ENCODE data around the gene RFC3.

Gene RFC3

DNA sequence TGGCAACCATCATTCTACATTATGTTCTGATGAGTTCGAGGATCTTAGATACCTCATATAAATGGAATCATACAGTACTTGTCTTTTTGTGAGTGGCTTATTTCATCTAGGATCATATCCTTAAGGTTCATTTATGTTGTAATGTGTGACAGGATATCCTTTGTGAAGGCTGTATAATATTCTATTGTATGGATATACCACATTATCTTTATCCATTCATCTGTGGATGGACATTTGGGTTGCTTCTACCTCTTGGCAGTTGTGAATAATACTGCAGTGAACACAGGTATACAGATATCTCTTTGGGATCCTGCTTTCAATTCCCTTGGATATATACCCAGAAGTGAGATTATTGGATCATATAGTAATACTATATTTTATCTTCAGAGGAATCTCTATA is 33.2 kb upstream of the RFC3 start:
- H3K36me3 ChIP-seq (ENCODE audit: insufficient read depth, insufficient read length, low read length), result no peaks in the 10 kb centered on the region
- no peak overlapping the region for H3K4me3 ChIP-seq (ENCODE audit: insufficient read length, low read depth)
- no peaks in the 10 kb centered on the region for H3K4me1 ChIP-seq (ENCODE audit: insufficient read depth, insufficient read length)
- peaks cover 9% of the 10 kb centered on the region; the same call in 1 of the 2 replicates for H3K9me3 ChIP-seq (ENCODE audit: insufficient read depth, low read length)
- no peaks in the 10 kb centered on the region for H3K27me3 ChIP-seq (ENCODE audit: insufficient read depth, insufficient read length)
- no peak for DNase-seq (ENCODE audit: low read depth, low spot score)
- TF ChIP-seq SUZ12 (IDR thresholded peaks at IDR 0.05; ENCODE audit: extremely low read depth, insufficient read depth, insufficient read length), result no peak
- TF ChIP-seq YY1 (IDR thresholded peaks at IDR 0.05; ENCODE audit: insufficient read depth, insufficient read length), result no peak
- no peak overlapping the region for H3K9ac ChIP-seq (ENCODE audit: insufficient read length, low read depth)

- H3K27me3 ChIP-seq (ENCODE audit: insufficient read depth, insufficient read length), result no peaks in the 10 kb centered on the region
- no peak for DNase-seq (ENCODE audit: low read depth, low spot score)
- TF ChIP-seq ZNF274 (IDR thresholded peaks at IDR 0.05; ENCODE audit: low read depth, low read length) (no peak), YY1 (IDR thresholded peaks at IDR 0.05; ENCODE audit: insufficient read depth, insufficient read length) (no peak)
- H3K4me1 ChIP-seq (ENCODE audit: insufficient read depth, insufficient read length), result no peaks in the 10 kb centered on the region
- no peak overlapping the region for H3K4me3 ChIP-seq (ENCODE audit: insufficient read length, low read depth)
- H3K9ac ChIP-seq (ENCODE audit: insufficient read length, low read depth), result no peak overlapping the region
- H3K36me3 ChIP-seq (ENCODE audit: insufficient read depth, insufficient read length, low read length), result no peaks in the 10 kb centered on the region
- peaks cover 6% of the 10 kb centered on the region; the same call in 1 of the 2 replicates for H3K9me3 ChIP-seq (ENCODE audit: insufficient read depth, low read length)
Observed at GRCh38 chr13:33785384-33785783, 32.6 kb upstream of the RFC3 start.

DNA sequence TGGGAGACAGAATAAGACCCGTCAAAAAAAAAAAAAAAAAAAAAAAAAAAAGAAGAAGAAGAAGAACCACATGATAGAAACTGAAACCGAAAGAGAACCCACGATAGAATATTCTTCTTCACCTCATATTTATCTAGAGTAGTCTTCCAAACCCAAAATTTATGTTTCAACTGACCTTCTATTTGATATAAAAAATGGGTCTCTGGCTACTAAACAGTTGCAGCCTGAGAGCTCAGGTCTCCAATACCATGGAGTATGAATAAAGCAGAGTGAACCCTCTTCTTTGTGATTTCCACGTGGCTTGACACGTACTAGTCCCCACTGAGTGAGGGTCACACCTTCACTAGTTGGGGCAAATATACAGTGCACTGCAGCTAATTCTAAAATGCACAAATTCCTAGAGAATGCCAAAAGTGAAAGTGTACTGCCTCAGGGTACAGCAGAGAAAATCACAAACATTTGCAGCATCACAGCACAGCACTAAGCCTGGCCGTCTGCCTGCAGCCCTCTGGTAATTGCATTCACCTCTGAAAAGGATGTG is 30.8 kb upstream of the RFC3 start:
- no peak for TF ChIP-seq SUZ12 (IDR thresholded peaks at IDR 0.05; ENCODE audit: extremely low read depth, insufficient read depth, insufficient read length)
- no peak for TF ChIP-seq YY1 (IDR thresholded peaks at IDR 0.05; ENCODE audit: insufficient read depth, insufficient read length)
- TF ChIP-seq ZNF274 (IDR thresholded peaks at IDR 0.05; ENCODE audit: low read depth, low read length), result no peak
- DNase-seq (ENCODE audit: low read depth, low spot score), result no peak
- no peak overlapping the region for H3K4me3 ChIP-seq (ENCODE audit: insufficient read length, low read depth)
- no peaks in the 10 kb centered on the region for H3K4me1 ChIP-seq (ENCODE audit: insufficient read depth, insufficient read length)
- H3K9ac ChIP-seq (ENCODE audit: insufficient read length, low read depth), result no peak overlapping the region
- no peaks in the 10 kb centered on the region for H3K27me3 ChIP-seq (ENCODE audit: insufficient read depth, insufficient read length)
- no peaks in the 10 kb centered on the region for H3K9me3 ChIP-seq (ENCODE audit: insufficient read depth, low read length)
- H3K36me3 ChIP-seq (ENCODE audit: insufficient read depth, insufficient read length, low read length), result no peaks in the 10 kb centered on the region

GRCh38 chr13:33789066-33789606 is 28.8 kb upstream of the RFC3 start:
- no peaks in the 10 kb centered on the region for H3K36me3 ChIP-seq (ENCODE audit: insufficient read depth, insufficient read length, low read length)
- H3K4me1 ChIP-seq (ENCODE audit: insufficient read depth, insufficient read length), result no peaks in the 10 kb centered on the region
- no peak for DNase-seq (ENCODE audit: low read depth, low spot score)
- H3K9ac ChIP-seq (ENCODE audit: insufficient read length, low read depth), result no peak overlapping the region
- no peaks in the 10 kb centered on the region for H3K9me3 ChIP-seq (ENCODE audit: insufficient read depth, low read length)
- no peak overlapping the region for H3K4me3 ChIP-seq (ENCODE audit: insufficient read length, low read depth)
- TF ChIP-seq ZNF274 (IDR thresholded peaks at IDR 0.05; ENCODE audit: low read depth, low read length), result no peak
- TF ChIP-seq SUZ12 (IDR thresholded peaks at IDR 0.05; ENCODE audit: extremely low read depth, insufficient read depth, insufficient read length), result no peak
- no peak for TF ChIP-seq YY1 (IDR thresholded peaks at IDR 0.05; ENCODE audit: insufficient read depth, insufficient read length)
- no peaks in the 10 kb centered on the region for H3K27me3 ChIP-seq (ENCODE audit: insufficient read depth, insufficient read length)

DNA sequence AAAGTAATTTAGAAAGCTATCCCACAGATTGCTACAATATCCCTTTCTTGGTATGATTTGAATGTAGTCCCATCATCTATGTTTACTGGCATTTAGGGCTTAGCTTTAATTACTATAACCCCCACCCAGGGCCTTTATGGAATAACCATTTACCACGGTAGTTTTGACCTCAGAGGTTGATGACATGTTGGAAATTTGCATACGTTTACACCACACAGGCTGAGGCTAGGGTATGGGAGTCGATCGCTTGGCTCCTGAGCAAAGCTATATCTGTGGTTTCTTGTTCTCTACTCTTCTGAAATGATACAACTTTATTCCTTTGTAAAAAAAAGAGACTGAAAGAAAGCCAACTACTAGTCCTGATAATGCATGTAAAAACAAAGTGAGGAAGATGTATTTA is 28.2 kb upstream of the RFC3 start:
- no peaks in the 10 kb centered on the region for H3K4me1 ChIP-seq (ENCODE audit: insufficient read depth, insufficient read length)
- H3K9me3 ChIP-seq (ENCODE audit: insufficient read depth, low read length), result no peaks in the 10 kb centered on the region
- no peak for TF ChIP-seq ZNF274 (IDR thresholded peaks at IDR 0.05; ENCODE audit: low read depth, low read length)
- TF ChIP-seq SUZ12 (IDR thresholded peaks at IDR 0.05; ENCODE audit: extremely low read depth, insufficient read depth, insufficient read length), result no peak
- TF ChIP-seq YY1 (IDR thresholded peaks at IDR 0.05; ENCODE audit: insufficient read depth, insufficient read length), result no peak
- no peak overlapping the region for H3K4me3 ChIP-seq (ENCODE audit: insufficient read length, low read depth)
- no peaks in the 10 kb centered on the region for H3K27me3 ChIP-seq (ENCODE audit: insufficient read depth, insufficient read length)
- no peaks in the 10 kb centered on the region for H3K36me3 ChIP-seq (ENCODE audit: insufficient read depth, insufficient read length, low read length)
- no peak for DNase-seq (ENCODE audit: low read depth, low spot score)
- H3K9ac ChIP-seq (ENCODE audit: insufficient read length, low read depth), result no peak overlapping the region

- Histone ChIP-seq H3K9me3 (ENCODE audit: insufficient read depth, low read length) (no peaks in the 10 kb centered on the region), H3K27me3 (ENCODE audit: insufficient read depth, insufficient read length) (no peaks in the 10 kb centered on the region), H3K4me1 (ENCODE audit: insufficient read depth, insufficient read length) (no peaks in the 10 kb centered on the region), H3K36me3 (ENCODE audit: insufficient read depth, insufficient read length, low read length) (no peaks in the 10 kb centered on the region), H3K4me3 (ENCODE audit: insufficient read length, low read depth) (no peak overlapping the region), H3K9ac (ENCODE audit: insufficient read length, low read depth) (no peak overlapping the region)
- DNase-seq (ENCODE audit: low read depth, low spot score), result no peak
- TF ChIP-seq ZNF274 (IDR thresholded peaks at IDR 0.05; ENCODE audit: low read depth, low read length) (no peak), SUZ12 (IDR thresholded peaks at IDR 0.05; ENCODE audit: extremely low read depth, insufficient read depth, insufficient read length) (no peak), YY1 (IDR thresholded peaks at IDR 0.05; ENCODE audit: insufficient read depth, insufficient read length) (no peak)
Observed at GRCh38 chr13:33793726-33794125, 24.2 kb upstream of the RFC3 start.

- Histone ChIP-seq H3K27me3 (ENCODE audit: insufficient read depth, insufficient read length) (no peaks in the 10 kb centered on the region), H3K36me3 (ENCODE audit: insufficient read depth, insufficient read length, low read length) (no peaks in the 10 kb centered on the region), H3K9ac (ENCODE audit: insufficient read length, low read depth) (no peak overlapping the region), H3K9me3 (ENCODE audit: insufficient read depth, low read length) (no peaks in the 10 kb centered on the region), H3K4me1 (ENCODE audit: insufficient read depth, insufficient read length) (no peaks in the 10 kb centered on the region), H3K4me3 (ENCODE audit: insufficient read length, low read depth) (no peak overlapping the region)
- no peak for DNase-seq (ENCODE audit: low read depth, low spot score)
- TF ChIP-seq YY1 (IDR thresholded peaks at IDR 0.05; ENCODE audit: insufficient read depth, insufficient read length) (no peak), ZNF274 (IDR thresholded peaks at IDR 0.05; ENCODE audit: low read depth, low read length) (no peak), SUZ12 (IDR thresholded peaks at IDR 0.05; ENCODE audit: extremely low read depth, insufficient read depth, insufficient read length) (no peak)
Observed at GRCh38 chr13:33794576-33794975, 23.4 kb upstream of the RFC3 start.

Measured in NT2/D1 (cell line).